Gastroesophageal sphincter (tissue), 3 donors: Measurements from ENCODE around the gene ZC3HAV1.

ENCODE experiments used
- CTCF ChIP-seq, 4 experiments: fragments of 200-600 bp in 2 of 4; fragments of 450-650 bp in 2 of 4; sonication (generic) in 1 of 4; IDR thresholded peaks; one replicate each; pipeline ENCODE4 v1.5.1; 2017 to 2019; ENCODE audit warnings: antibody characterized with exemption in 4 of 4, mild to moderate bottlenecking in 2 of 4, moderate library complexity in 2 of 4
- EP300 ChIP-seq: sonication (generic); formaldehyde crosslinking; IDR thresholded peaks from one replicate; pipeline ENCODE4 v1.6.1; 2017; ENCODE audit warnings: antibody characterized with exemption, mild to moderate bottlenecking
- POLR2AphosphoS5 ChIP-seq: sonication (generic); formaldehyde crosslinking; IDR thresholded peaks from one replicate; pipeline ENCODE4 v1.6.1; 2017; ENCODE audit warnings: antibody characterized with exemption

GRCh38 chr7:139119486-139119849 is 9.9 kb upstream of the ZC3HAV1 start:
- TF ChIP-seq CTCF (IDR thresholded peaks at IDR 0.05) (no peak), POLR2AphosphoS5 (no peak), EP300 (no peak)
